Renal cortex interstitium (tissue), 11 donors: Measurements from ENCODE around the gene GADD45B. TPM values are rescaled to one million over a fixed set of nuclear protein-coding genes. Genes with fewer than 3 reads are reported as not detected.
A peak's percentile ranks its signal among the peaks of the same experiment; 100 is the strongest.
"Not testable (repeated sequence)": the region's sequence is repeated elsewhere in the genome, so short reads cannot be mapped to it uniquely, and the experiment has no call there.

Source experiments
- DNase-seq, 11 donors: peaks; one replicate each; pipeline ENCODE4 v3.0.0-alpha.2; 2013; ENCODE audit warnings: low read depth in 9 of 11, low spot score in 4 of 11; ENCODE audit errors: extremely low read depth in 1 of 11
- polyA plus RNA-seq, 3 donors: library from polyadenylated mRNA; unstranded; fragments of 120-200 nt; gene quantifications; one replicate each; pipeline ENCODE4 v1.2.1, GENCODE V29; 2013; ENCODE audit not compliant: insufficient read length in 3 of 3

Gene GADD45B
- polyA plus RNA-seq, 3 donors, result 11.2 to 16.2 (median 11.3) TPM

GRCh38 chr19:2495651-2496316 lies 19.9 kb downstream of the GADD45B start:
- DNase-seq, result no peak

GRCh38 chr19:2497186-2497585 lies 21.3 kb downstream of the GADD45B start:
- DNase-seq, result no peak

- no peak for DNase-seq
Observed at GRCh38 chr19:2500156-2500555, 24.2 kb downstream of the GADD45B start.

- DNase-seq, result no peak
Observed at GRCh38 chr19:2500841-2501261, 24.9 kb downstream of the GADD45B start.

- no peak for DNase-seq
Observed at GRCh38 chr19:2503521-2504109, 27.7 kb downstream of the GADD45B start.

- DNase-seq, result not testable (repeated sequence)
Observed at GRCh38 chr19:2506656-2507055, 30.7 kb downstream of the GADD45B start.

- DNase-seq, result peak in 2 of 11 donors; percentile 31 to 68
Observed at GRCh38 chr19:2507109-2507508, 31.2 kb downstream of the GADD45B start.

- DNase-seq, result no peak
Observed at GRCh38 chr19:2509096-2509495, 33.2 kb downstream of the GADD45B start.

- DNase-seq, result no peak
Observed at GRCh38 chr19:2511570-2511969, 35.6 kb downstream of the GADD45B start.

- DNase-seq, result no peak
Observed at GRCh38 chr19:2511991-2512390, 36.1 kb downstream of the GADD45B start.

GRCh38 chr19:2512523-2513431 lies 36.9 kb downstream of the GADD45B start:
- DNase-seq, result no peak

GRCh38 chr19:2514981-2515518 lies 39.1 kb downstream of the GADD45B start:
- DNase-seq, result no peak

GRCh38 chr19:2516727-2517126 lies 40.8 kb downstream of the GADD45B start:
- no peak for DNase-seq

GRCh38 chr19:2517881-2518601 lies 42.1 kb downstream of the GADD45B start:
- DNase-seq, result no peak

- not testable (repeated sequence) for DNase-seq
Observed at GRCh38 chr19:2518856-2519255, 42.9 kb downstream of the GADD45B start.

GRCh38 chr19:2519482-2519881 lies 43.6 kb downstream of the GADD45B start:
- no peak for DNase-seq

GRCh38 chr19:2523630-2524311 lies 47.8 kb downstream of the GADD45B start:
- no peak for DNase-seq

GRCh38 chr19:2524361-2524839 lies 48.5 kb downstream of the GADD45B start:
- DNase-seq, result no peak
